Measurements from ENCODE around the gene FITM2.

GRCh38 chr20:44302736-44303135 is 8.3 kb downstream of the FITM2 start:
- TF ChIP-seq, protein P1, sequence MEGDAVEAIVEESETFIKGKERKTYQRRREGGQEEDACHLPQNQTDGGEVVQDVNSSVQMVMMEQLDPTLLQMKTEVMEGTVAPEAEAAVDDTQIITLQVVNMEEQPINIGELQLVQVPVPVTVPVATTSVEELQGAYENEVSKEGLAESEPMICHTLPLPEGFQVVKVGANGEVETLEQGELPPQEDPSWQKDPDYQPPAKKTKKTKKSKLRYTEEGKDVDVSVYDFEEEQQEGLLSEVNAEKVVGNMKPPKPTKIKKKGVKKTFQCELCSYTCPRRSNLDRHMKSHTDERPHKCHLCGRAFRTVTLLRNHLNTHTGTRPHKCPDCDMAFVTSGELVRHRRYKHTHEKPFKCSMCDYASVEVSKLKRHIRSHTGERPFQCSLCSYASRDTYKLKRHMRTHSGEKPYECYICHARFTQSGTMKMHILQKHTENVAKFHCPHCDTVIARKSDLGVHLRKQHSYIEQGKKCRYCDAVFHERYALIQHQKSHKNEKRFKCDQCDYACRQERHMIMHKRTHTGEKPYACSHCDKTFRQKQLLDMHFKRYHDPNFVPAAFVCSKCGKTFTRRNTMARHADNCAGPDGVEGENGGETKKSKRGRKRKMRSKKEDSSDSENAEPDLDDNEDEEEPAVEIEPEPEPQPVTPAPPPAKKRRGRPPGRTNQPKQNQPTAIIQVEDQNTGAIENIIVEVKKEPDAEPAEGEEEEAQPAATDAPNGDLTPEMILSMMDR (IDR thresholded peaks at IDR 0.05), result no peak
- no peak for TF ChIP-seq POLR2A (IDR thresholded peaks at IDR 0.05)

Data from thyroid gland (tissue), 4 donors.